GM04504 (cell line): ENCODE measurements around the gene C3orf70.

Experiments used
- DNase-seq: peaks from one replicate; pipeline ENCODE4 v3.0.0-alpha.2; 2012; ENCODE audit warnings: low read depth

Gene C3orf70

DNA sequence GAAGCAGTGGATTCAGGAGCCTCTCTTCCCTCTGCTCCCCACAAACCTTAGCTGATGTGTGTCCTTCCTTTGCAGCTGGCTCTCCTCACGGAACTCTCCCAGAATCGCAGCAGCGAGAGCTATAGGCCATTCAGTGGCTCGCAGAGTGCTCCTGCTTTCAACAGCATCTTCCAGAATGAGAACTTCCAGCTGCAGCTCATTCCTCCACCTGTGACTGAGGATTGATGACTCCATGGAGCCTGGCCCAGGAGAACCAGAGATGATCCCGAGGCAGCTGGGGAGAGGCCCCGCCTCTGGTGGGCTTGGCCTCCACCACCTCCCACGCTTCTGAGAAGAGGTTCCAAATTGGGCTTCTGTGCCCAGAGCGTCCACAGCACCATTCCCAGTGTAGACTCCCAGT is 101.1 kb downstream of the C3orf70 start:
- DNase-seq = no peak

DNA sequence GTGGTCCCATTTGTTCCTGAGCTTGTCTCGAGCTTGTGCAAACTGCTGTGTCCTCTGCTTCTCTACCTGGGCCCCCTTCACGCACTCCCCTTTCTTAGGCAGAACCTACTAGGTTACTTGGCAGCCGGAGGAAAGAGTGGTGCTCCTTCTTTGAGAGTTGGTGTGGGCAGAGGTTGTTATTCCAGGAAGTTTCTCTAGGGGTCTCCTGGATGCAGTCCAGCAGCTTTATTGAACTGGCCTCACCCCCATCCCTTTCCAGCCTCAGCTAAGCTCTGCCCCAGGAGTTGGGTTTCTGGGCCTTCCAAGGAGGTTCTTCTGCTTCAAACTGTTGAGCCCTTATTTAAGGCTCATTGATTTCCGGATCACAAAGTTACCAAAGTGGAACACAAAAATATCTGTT is 103.2 kb downstream of the C3orf70 start:
- no peak for DNase-seq

DNA sequence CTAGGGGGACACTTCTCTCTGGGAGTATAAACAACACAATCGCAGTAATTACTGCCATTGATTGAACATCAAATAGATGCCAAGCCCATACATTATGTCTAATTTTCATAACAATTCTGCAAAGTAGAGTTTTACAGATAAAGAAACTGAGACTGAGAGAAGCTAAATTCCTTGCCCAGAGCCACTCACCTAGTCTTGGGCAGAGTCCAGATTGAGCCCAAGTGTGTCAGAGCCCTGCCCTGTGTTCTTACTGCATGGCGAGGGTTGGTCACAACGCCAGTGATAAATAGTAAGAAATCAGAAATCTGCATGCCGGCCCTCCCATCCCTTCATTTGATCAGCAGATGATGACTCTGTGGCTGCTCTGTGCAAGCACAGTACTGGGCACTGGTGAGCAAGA is 106.3 kb downstream of the C3orf70 start:
- DNase-seq = no peak

DNA sequence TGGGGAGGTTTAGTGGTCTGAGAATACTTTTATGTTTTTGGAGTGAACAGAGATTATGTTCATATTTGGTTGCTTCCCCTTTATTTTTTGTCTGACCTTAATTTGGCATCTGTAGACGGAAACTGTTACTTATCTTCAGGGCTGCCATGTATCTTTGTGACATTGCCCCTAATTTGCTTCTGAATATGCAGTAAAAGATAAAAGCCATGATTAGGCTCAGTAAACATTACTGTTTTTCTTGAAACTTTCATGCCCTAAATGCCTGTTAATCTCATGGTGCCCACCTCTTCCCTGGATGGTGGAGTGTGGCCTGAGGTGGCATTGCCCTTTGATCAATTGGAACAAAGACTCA is 106.7 kb downstream of the C3orf70 start:
- no peak for DNase-seq

DNA sequence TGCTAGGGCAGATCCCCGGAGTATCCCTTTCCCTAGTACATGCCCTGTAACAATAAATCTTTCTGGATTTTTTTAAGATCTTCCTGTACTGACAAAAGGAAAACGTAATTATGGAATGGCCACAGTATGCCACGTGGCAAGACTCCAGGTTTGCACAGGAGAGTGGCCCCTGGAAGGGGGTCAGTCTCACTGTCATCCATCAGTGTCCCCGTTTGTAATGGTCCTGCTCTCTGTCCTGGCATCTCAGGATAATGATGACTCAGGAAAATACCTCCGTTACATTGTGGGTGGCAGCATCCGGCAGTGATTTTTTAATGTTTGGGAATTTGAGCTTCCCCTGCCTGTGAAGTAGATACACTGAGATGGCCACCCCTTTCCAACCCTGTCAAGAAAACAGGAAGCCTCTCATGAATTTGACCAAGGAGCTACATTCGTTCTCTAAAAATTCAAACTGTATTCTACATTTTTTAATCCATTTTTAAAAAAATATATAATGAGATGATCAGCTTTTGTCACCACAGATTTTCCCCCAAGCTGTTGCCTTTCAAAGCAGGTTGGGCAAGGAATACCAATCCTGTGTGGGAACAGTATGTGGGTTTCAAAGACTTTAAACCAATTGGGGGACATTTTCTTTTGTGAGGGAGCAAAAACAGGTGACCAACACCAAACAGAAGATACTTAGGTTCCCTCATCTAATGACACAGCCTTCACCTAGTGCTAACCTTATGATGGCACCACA is 110.4 kb downstream of the C3orf70 start:
- no peak for DNase-seq

DNA sequence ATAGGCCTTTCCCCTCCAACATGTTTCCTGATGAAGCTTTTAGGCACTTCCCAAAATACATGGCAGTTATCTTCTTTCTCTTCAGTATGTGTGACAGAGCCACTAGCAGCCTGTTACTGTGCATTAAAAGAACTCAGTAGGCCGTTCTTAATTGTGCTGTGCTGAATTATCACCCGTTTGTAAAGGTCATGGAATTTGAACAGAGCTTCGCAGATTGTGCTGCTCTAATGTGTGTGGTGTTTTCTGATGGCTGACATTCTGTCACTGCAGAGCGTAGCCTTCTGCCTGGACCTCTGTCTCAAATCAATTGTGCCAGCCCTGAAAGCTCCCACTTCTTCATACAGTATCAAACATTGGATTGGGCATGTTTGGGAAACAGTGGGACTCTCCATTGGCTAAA is 111.3 kb downstream of the C3orf70 start:
- DNase-seq = no peak

DNA sequence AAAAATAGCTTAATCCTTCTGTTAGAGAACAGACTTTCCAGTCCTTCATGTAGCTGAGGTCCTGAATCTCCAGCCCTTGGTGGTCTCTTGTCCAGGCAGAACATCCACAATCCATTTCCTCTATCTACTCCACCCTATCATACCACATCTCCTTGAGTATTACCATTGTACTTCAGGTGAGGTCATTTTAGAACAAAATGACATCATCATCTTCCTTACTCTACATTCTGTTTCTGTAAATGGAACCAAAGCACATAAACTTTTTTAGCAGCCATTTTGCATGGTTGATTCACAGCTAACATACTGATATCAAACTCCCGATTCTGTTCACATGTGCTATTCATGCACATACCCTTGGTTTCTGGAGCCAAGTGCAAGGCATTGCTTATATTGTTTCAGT is 112.4 kb downstream of the C3orf70 start:
- no peak for DNase-seq

DNA sequence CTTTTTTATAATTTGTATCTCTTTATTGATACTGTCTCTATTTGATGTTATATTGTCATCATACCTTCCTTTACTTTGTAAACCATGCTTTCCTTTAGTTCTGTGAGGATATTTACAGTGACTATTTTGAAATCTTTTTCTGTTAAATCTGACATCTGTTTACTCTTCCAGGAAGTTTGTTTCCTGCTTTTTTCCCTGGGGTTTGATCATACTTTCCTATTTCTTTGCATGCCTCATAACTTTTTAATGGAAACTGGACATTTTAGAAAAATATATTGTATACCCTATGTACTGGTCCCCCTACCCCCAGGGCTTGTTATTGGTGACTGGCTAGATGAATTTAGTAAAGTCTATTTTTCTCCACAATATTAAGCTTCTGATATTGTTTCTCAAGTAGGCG is 115.1 kb downstream of the C3orf70 start:
- no peak for DNase-seq

DNA sequence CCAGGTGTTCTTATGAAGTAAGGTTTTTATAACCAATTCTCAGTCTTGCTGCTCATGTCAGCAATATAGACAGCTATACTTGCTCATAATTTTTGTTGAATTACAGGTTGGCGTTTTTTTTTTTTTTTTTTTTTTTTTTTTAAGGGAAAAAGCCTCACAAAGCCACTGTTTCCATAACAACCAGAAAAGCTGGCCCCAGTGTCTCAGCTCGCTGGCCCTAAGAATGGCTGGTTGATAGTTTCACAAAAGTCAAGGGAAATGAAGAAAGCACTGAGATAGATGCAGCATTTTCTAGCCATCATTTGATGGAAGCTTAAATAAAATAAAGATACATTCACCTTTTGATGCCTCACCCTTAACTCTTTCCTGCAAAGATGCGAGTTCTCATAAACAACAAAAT is 121.9 kb downstream of the C3orf70 start:
- no peak for DNase-seq

DNA sequence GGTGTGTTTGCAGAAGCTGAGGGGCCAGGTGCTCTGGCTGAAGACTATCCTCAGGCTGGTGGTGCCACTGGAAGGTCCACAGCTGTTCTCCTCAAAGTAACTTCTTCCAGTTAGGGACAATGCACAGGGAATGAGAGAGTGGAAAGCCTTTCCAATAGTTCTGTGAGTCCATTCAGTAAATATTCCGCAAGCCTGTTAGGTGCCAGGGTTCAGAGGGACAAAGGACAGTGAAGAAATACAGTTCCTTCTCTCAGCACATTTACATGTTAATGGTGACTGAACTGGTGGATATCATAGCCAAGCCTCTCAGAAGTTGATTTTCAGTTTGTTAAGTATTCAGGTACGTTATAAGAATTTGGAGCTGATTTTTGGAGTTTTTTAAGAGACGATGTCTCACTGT is 122.5 kb downstream of the C3orf70 start:
- no peak for DNase-seq

DNA sequence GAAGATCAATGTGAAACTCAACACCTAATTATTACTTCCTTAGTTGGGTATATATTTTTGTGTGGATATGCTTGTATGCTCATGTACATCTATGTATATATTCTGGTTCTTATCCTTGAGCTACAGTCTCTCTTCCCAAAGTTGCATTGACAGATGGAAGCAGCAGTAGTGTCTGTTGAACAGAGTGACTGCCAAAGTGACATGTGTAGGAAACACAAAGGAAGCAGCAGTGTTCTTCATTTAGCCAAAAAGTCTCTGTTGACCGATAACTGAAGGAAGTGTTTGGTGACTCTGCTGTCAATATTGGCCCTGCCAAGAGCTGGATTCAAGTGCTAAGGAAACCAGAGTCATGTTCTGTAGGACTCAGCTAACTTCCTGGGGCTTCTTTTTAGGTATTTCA is 123.8 kb downstream of the C3orf70 start:
- no peak for DNase-seq

DNA sequence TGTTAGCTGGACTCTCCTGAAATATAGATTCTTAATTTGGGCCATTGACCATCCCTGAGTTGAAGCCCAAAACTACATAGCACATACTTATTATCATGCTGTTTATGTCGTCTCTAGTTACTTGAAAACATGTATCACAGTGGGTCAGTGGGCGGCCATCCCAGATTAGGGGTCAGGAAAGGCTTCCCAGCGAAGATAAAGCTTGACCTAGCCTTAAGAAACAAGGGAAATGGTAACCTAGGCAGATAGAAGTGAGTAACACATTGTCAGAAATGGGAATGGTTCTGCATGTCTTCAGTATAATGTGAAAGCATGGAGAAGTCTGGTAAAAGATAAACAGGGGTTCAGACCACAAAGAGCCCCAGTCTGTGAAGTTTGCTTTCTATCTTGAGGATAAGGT is 124.7 kb downstream of the C3orf70 start:
- no peak for DNase-seq
